Measurements from ENCODE around the gene OSBPL8.

OSBPL8 gene

GRCh38 chr12:76555231-76555767, 4.3 kb downstream of the OSBPL8 start:
- DNase-seq (ENCODE audit: low read depth), result no peak

- DNase-seq (ENCODE audit: low read depth), result no peak
Measured at GRCh38 chr12:76554405-76555230, 5.0 kb downstream of the OSBPL8 start.

GRCh38 chr12:76552343-76552938, 7.1 kb downstream of the OSBPL8 start:
- DNase-seq (ENCODE audit: low read depth), result no peak

- no peak for DNase-seq (ENCODE audit: low read depth)
Measured at GRCh38 chr12:76551482-76551888, 8.1 kb downstream of the OSBPL8 start.

- DNase-seq (ENCODE audit: low read depth), result no peak
Measured at GRCh38 chr12:76549131-76549530, 10.4 kb downstream of the OSBPL8 start.

GRCh38 chr12:76548222-76548837, 11.2 kb downstream of the OSBPL8 start:
- no peak for DNase-seq (ENCODE audit: low read depth)

- DNase-seq (ENCODE audit: low read depth), result no peak
Measured at GRCh38 chr12:76547526-76547925, 12.0 kb downstream of the OSBPL8 start.

- no peak for DNase-seq (ENCODE audit: low read depth)
Measured at GRCh38 chr12:76546889-76547288, 12.7 kb downstream of the OSBPL8 start.

- no peak for DNase-seq (ENCODE audit: low read depth)
Measured at GRCh38 chr12:76545486-76545885, 14.1 kb downstream of the OSBPL8 start.

GRCh38 chr12:76544601-76545261, 14.8 kb downstream of the OSBPL8 start:
- DNase-seq (ENCODE audit: low read depth), result no peak

- no peak for DNase-seq (ENCODE audit: low read depth)
Measured at GRCh38 chr12:76543813-76544347, 15.7 kb downstream of the OSBPL8 start.

GRCh38 chr12:76542908-76543307, 16.7 kb downstream of the OSBPL8 start:
- DNase-seq (ENCODE audit: low read depth), result no peak

GRCh38 chr12:76539727-76540126, 19.8 kb downstream of the OSBPL8 start:
- DNase-seq (ENCODE audit: low read depth), result no peak

- no peak for DNase-seq (ENCODE audit: low read depth)
Measured at GRCh38 chr12:76537923-76538322, 21.6 kb downstream of the OSBPL8 start.

- no peak for DNase-seq (ENCODE audit: low read depth)
Measured at GRCh38 chr12:76536546-76536945, 23.0 kb downstream of the OSBPL8 start.

GRCh38 chr12:76535170-76535569, 24.4 kb downstream of the OSBPL8 start:
- no peak for DNase-seq (ENCODE audit: low read depth)

- DNase-seq (ENCODE audit: low read depth), result no peak
Measured at GRCh38 chr12:76533331-76533730, 26.2 kb downstream of the OSBPL8 start.

- DNase-seq (ENCODE audit: low read depth), result no peak
Measured at GRCh38 chr12:76532520-76532919, 27.1 kb downstream of the OSBPL8 start.

- DNase-seq (ENCODE audit: low read depth), result no peak
Measured at GRCh38 chr12:76531056-76531455, 28.5 kb downstream of the OSBPL8 start.

GRCh38 chr12:76530516-76530915, 29.1 kb downstream of the OSBPL8 start:
- no peak for DNase-seq (ENCODE audit: low read depth)

- DNase-seq (ENCODE audit: low read depth), result no peak
Measured at GRCh38 chr12:76529226-76529918, 30.2 kb downstream of the OSBPL8 start.

- DNase-seq (ENCODE audit: low read depth), result no peak
Measured at GRCh38 chr12:76523408-76523807, 36.2 kb downstream of the OSBPL8 start.

All from activated gamma-delta T cell treated with anti-CD3 and anti-CD28 coated beads, Interleukin-2, amount 50 U/mL, for 16 hours (primary cell).